ENCODE measurements around the gene PPP1R13L.
"Not testable (repeated sequence)": the region's sequence is repeated elsewhere in the genome, so short reads cannot be mapped to it uniquely, and the experiment has no call there.

DNA sequence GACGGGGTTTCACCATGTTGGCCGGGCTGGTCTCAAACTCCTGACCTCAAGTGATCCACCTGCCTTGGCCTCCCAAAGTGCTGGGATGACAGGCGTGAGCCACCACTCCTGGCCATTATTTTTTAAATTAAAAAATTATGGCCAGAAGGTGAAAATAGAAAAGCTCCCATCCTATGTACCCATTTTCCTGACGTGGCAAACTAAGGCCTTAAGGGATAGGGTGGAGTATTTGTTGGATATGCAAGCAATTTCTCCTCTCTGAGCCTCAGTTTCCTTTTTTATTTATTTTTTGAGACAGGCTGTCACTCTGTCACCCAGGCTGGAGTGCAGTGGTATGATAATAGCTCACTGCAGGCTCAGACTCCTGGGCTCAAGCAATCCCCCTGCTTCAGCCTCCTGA lies 70.0 kb downstream of the PPP1R13L start:
- not testable (repeated sequence) for TF ChIP-seq BHLHE40 (IDR thresholded peaks at IDR 0.05; ENCODE audit: borderline replicate concordance); L3MBTL2 (conservative IDR thresholded peaks at IDR 0.05); ZNF384 (IDR thresholded peaks at IDR 0.05); SUZ12 (IDR thresholded peaks at IDR 0.05); ELF4 (IDR thresholded peaks at IDR 0.05); TARDBP (IDR thresholded peaks at IDR 0.05); FOXK2 (IDR thresholded peaks at IDR 0.05); LEF1 (IDR thresholded peaks at IDR 0.05; ENCODE audit: borderline replicate concordance); FOXA1 (IDR thresholded peaks at IDR 0.05)
